PC-3 (cell line): ENCODE measurements around the gene JKAMP. TPM values are rescaled to one million over a fixed set of nuclear protein-coding genes. Genes with fewer than 3 reads are reported as not detected.

Experiments
- ATAC-seq: fragments of 200-7000 bp; cut with Tn5 transposase; 2 replicates; pipeline ENCODE4 v1.9.1; 2020; ENCODE audit warnings: mild to moderate bottlenecking, moderate library complexity
- BruUV-seq: library from RNA; stranded (reverse); fragments of 400-500 nt; replicated peaks from 2 replicates; lab custom pipeline; 2021; lab: Mats Ljungman, UMichigan
- CTCF ChIA-PET: fragments of 300-600 bp; sonication (Branson Sonifier 250); formaldehyde crosslinking; loops from one replicate; lab custom pipeline; 2022; ENCODE audit warnings: antibody characterized with exemption; lab: Charles Lee
- POLR2A ChIA-PET: fragments of 300-600 bp; sonication (Branson Sonifier 250); formaldehyde crosslinking; loops from one replicate; lab custom pipeline; 2022; ENCODE audit warnings: antibody characterized with exemption; ENCODE audit not compliant: unreplicated experiment; lab: Charles Lee
- DNase-seq: peaks from one replicate; pipeline ENCODE4 v3.0.0-alpha.2; 2015
- H2AFZ ChIP-seq: fragments of 300-600 bp; sonication (generic); 2 replicates; pipeline ENCODE4 v1.6.0; 2016; ENCODE audit warnings: antibody characterized with exemption, low read length
- H3F3A ChIP-seq: fragments of 300-600 bp; sonication (generic); one replicate; pipeline ENCODE4 v1.6.0; 2017; ENCODE audit warnings: antibody characterized with exemption, low read length, control low read depth, mild to moderate bottlenecking; ENCODE audit not compliant: unreplicated experiment
- H3K27ac ChIP-seq: fragments of 300-600 bp; sonication (generic); 2 replicates; pipeline ENCODE4 v1.5.1; 2016; ENCODE audit warnings: mild to moderate bottlenecking, low read length
- H3K27me3 ChIP-seq: fragments of 300-600 bp; sonication (generic); 2 replicates; pipeline ENCODE4 v1.6.1; 2016; ENCODE audit warnings: low read length, mixed read lengths
- H3K36me3 ChIP-seq: fragments of 300-600 bp; sonication (generic); 2 replicates; pipeline ENCODE4 v1.6.1; 2016; ENCODE audit warnings: low read depth, mixed run types, low read length, mixed read lengths
- H3K4me1 ChIP-seq: fragments of 300-600 bp; sonication (generic); 2 replicates; pipeline ENCODE4 v1.5.1; 2016; ENCODE audit warnings: low read length; ENCODE audit not compliant: insufficient read depth
- H3K4me2 ChIP-seq: fragments of 300-600 bp; sonication (generic); 2 replicates; pipeline ENCODE4 v1.6.0; 2016; ENCODE audit warnings: low read length
- H3K4me3 ChIP-seq: fragments of 300-600 bp; sonication (generic); 2 replicates; pipeline ENCODE4 v1.5.1; 2016; ENCODE audit warnings: mild to moderate bottlenecking, low read length, mixed read lengths
- H3K79me2 ChIP-seq: fragments of 300-600 bp; sonication (generic); 2 replicates; pipeline ENCODE4 v1.6.1; 2017; ENCODE audit warnings: low read length, mixed read lengths
- H3K9ac ChIP-seq: fragments of 300-600 bp; sonication (generic); 2 replicates; pipeline ENCODE4 v1.6.0; 2016; ENCODE audit warnings: mild to moderate bottlenecking, low read length
- H3K9me2 ChIP-seq: fragments of 300-600 bp; sonication (generic); replicated peaks from 2 replicates; pipeline ENCODE4 v1.6.1; 2016; ENCODE audit warnings: mixed run types, low read length, mixed read lengths
- H3K9me3 ChIP-seq: fragments of 300-600 bp; sonication (generic); 2 replicates; pipeline ENCODE4 v1.6.1; 2016; ENCODE audit warnings: low read length, mixed read lengths
- H4K20me1 ChIP-seq: fragments of 300-600 bp; sonication (generic); 2 replicates; pipeline ENCODE4 v1.6.1; 2016; ENCODE audit warnings: low read length, mixed read lengths
- CTCF ChIP-seq: fragments of 300-600 bp; sonication (generic); conservative IDR thresholded peaks from 2 replicates; pipeline ENCODE4 v1.5.1; 2017; ENCODE audit warnings: antibody characterized with exemption, low read depth, mild to moderate bottlenecking, low read length
- EZH2 ChIP-seq: fragments of 300-600 bp; sonication (generic); IDR thresholded peaks from one replicate; pipeline ENCODE4 v1.6.1; 2017; ENCODE audit warnings: antibody characterized with exemption, mild to moderate bottlenecking, low read length; ENCODE audit not compliant: unreplicated experiment
- EZH2phosphoT487 ChIP-seq: fragments of 300-600 bp; sonication (generic); IDR thresholded peaks from 2 replicates; pipeline ENCODE4 v1.6.1; 2018; ENCODE audit warnings: mild to moderate bottlenecking, antibody characterized with exemption, low read length, borderline replicate concordance
- intact Hi-C: fragments of 100-400 bp; cut with micrococcal nuclease; formaldehyde crosslinking; loops from 2 replicates; pipeline ENCODE4 v1.9.0; 2023
- total RNA-seq: library from RNA; depleted of rRNA; stranded (reverse); fragments of >200 nt; gene quantifications from 2 replicates; pipeline ENCODE4 v1.2.3, GENCODE V29; 2014

The JKAMP gene
- total RNA-seq, 1 experiment from 2014 or later = 147 TPM

- intact Hi-C loops = no loop called here
- Histone ChIP-seq H3K9ac (no peak overlapping the region), H2AFZ (no peak overlapping the region), H3K9me3 (no peaks in the 10 kb centered on the region), H3K4me1 (peaks cover 7% of the 10 kb centered on the region), H3K4me2 (no peak overlapping the region), H3K79me2 (no peaks in the 10 kb centered on the region), H3F3A (no peaks in the 10 kb centered on the region), H3K27ac (no peak overlapping the region), H3K36me3 (no peaks in the 10 kb centered on the region), H4K20me1 (no peaks in the 10 kb centered on the region), H3K27me3 (peaks cover 5% of the 10 kb centered on the region; the same call in 1 of the 2 replicates), H3K4me3 (no peak overlapping the region), H3K9me2 (no peaks in the 10 kb centered on the region)
- ChIA-PET CTCF (interaction anchor here (0.5 kb wide), 1 partner anchor 195 kb away, joined by 6 read pairs; no protein-coding TSS in a partner anchor), POLR2A (no interaction called here)
- TF ChIP-seq CTCF (no peak), EZH2phosphoT487 (no peak), EZH2 (no peak)
- ATAC-seq (no peak), DNase-seq (no peak)
- no TSS peak for BruUV-seq
Measured at GRCh38 chr14:59510001-59510400, 25.7 kb downstream of the JKAMP start.

- no peak for ATAC-seq
- Histone ChIP-seq H3K27me3 (peaks cover 5% of the 10 kb centered on the region; the same call in 1 of the 2 replicates), H3K9me3 (no peaks in the 10 kb centered on the region), H3K4me2 (no peak overlapping the region), H3K4me1 (peaks cover 7% of the 10 kb centered on the region), H4K20me1 (no peaks in the 10 kb centered on the region), H3F3A (no peaks in the 10 kb centered on the region), H3K27ac (no peak overlapping the region), H3K79me2 (no peaks in the 10 kb centered on the region), H3K36me3 (no peaks in the 10 kb centered on the region), H2AFZ (no peak overlapping the region), H3K4me3 (no peak overlapping the region), H3K9me2 (no peaks in the 10 kb centered on the region), H3K9ac (no peak overlapping the region)
- TF ChIP-seq EZH2 (no peak), EZH2phosphoT487 (no peak), CTCF (no peak)
- DNase-seq = no peak
- ChIA-PET CTCF (no interaction called here), POLR2A (interaction anchor here (0.7 kb wide), 1 partner anchor 671 kb away, joined by 3 read pairs; no protein-coding TSS in a partner anchor)
- intact Hi-C loops = no loop called here
- BruUV-seq = no TSS peak
Measured at GRCh38 chr14:59510966-59511365, 26.6 kb downstream of the JKAMP start.

GRCh38 chr14:59511916-59512575, 27.7 kb downstream of the JKAMP start:
- intact Hi-C loops = no loop called here
- no peak for TF ChIP-seq EZH2
- TF ChIP-seq EZH2phosphoT487 = no peak
- peak; percentile 97 for TF ChIP-seq CTCF
- H3K9me3 ChIP-seq = no peaks in the 10 kb centered on the region
- no peak overlapping the region for H3K4me2 ChIP-seq
- no peak overlapping the region for H3K27ac ChIP-seq
- peaks cover 7% of the 10 kb centered on the region for H3K4me1 ChIP-seq
- no peaks in the 10 kb centered on the region for H3F3A ChIP-seq
- H2AFZ ChIP-seq = no peak overlapping the region
- ChIA-PET CTCF (interaction anchor here (0.6 kb wide), 4 partner anchors 12 to 672 kb away, joined by 3 read pairs; no protein-coding TSS in a partner anchor), POLR2A (no interaction called here)
- H3K9me2 ChIP-seq = no peaks in the 10 kb centered on the region
- no peaks in the 10 kb centered on the region for H3K36me3 ChIP-seq
- no peak overlapping the region for H3K9ac ChIP-seq
- DNase-seq = peak; percentile 50
- H3K27me3 ChIP-seq = peaks cover 5% of the 10 kb centered on the region; the same call in 1 of the 2 replicates
- ATAC-seq = peak; percentile 40
- BruUV-seq = no TSS peak
- H4K20me1 ChIP-seq = no peaks in the 10 kb centered on the region
- H3K79me2 ChIP-seq = no peaks in the 10 kb centered on the region
- no peak overlapping the region for H3K4me3 ChIP-seq
